Measurements from ENCODE around the gene MBLAC1. TPM values are rescaled to one million over a fixed set of nuclear protein-coding genes. Genes with fewer than 3 reads are reported as not detected.

Gene MBLAC1
- total and polyA plus RNA-seq, 9 of the 15 experiments (the other 6 are each of a cell fraction or from before 2014, with no cell fraction given): 0.03 to 3.1 (median 0.52) TPM

DNA sequence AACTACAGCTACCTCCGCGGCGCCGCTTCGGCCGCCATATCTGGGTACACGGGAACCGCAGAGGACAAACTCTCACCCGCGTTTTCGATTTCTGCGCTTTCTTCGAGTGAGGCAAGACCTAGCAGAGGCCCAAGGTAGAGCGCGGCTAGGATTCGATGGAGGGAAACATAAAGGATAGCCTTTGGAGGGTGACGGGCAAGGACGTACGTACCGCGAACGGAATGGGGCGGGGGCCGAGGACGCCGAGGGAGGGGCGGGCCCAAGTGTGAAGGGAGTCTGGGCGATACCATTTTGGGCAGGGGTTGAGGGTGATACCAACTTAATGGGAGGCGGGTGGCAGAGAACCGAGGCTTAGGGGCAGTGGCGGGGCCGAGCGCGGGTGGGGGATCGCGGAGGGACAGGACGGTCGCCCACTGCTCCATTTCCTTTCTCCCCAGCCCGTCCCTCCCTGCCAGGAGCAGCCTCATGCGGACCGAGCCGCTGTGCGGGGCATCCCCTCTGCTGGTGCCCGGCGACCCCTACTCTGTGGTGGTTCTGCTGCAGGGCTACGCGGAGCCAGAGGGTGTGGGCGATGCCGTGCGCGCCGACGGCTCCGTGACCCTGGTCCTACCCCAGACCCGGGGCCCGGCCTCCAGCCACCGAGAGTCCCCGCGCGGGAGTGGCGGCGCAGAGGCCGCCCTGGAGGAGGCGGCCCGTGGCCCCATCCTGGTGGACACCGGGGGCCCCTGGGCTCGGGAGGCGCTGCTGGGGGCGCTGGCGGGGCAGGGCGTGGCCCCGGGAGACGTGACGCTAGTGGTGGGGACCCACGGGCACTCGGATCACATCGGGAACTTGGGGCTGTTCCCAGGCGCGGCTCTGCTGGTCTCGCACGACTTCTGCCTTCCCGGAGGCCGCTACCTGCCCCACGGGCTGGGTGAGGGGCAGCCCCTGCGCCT lies at the start of gene MBLAC1 (continued):
- TF ChIP-seq ZBTB40 (IDR thresholded peaks at IDR 0.05) (0 out of 2 replicates have a peak, but pooled peaks have one; percentile 23), ZBTB40 (CRISPR knock-in tag; IDR thresholded peaks at IDR 0.05) (no peak), BRF1 (IDR thresholded peaks at IDR 0.05; ENCODE audit: borderline replicate concordance, extremely low read depth, insufficient read length) (no peak), ZNF239 (CRISPR knock-in tag; IDR thresholded peaks at IDR 0.05) (no peak), ARID4B (CRISPR knock-in tag; IDR thresholded peaks at IDR 0.05) (peak; percentile 27; the same call in 1 of the 2 replicates), EP300 (IDR thresholded peaks at IDR 0.05; ENCODE audit: low read length) (0 out of 2 replicates have a peak, but pooled peaks have one; percentile 7), KDM4B (IDR thresholded peaks at IDR 0.05; ENCODE audit: borderline replicate concordance in 2 of 2, low read depth in 1 of 2) (peak in 1 of 2 experiments; percentile 62; a peak in 1 of 4 replicates), RBM14 (IDR thresholded peaks at IDR 0.05; ENCODE audit: borderline replicate concordance, insufficient read depth, low read depth, low read length) (no peak), NR2F6 (CRISPR knock-in tag; IDR thresholded peaks at IDR 0.05) (no peak), TCF7 (IDR thresholded peaks at IDR 0.05; ENCODE audit: borderline replicate concordance) (no peak)
- TF ChIP-seq, protein P1, sequence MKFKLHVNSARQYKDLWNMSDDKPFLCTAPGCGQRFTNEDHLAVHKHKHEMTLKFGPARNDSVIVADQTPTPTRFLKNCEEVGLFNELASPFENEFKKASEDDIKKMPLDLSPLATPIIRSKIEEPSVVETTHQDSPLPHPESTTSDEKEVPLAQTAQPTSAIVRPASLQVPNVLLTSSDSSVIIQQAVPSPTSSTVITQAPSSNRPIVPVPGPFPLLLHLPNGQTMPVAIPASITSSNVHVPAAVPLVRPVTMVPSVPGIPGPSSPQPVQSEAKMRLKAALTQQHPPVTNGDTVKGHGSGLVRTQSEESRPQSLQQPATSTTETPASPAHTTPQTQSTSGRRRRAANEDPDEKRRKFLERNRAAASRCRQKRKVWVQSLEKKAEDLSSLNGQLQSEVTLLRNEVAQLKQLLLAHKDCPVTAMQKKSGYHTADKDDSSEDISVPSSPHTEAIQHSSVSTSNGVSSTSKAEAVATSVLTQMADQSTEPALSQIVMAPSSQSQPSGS (CRISPR knock-in tag; IDR thresholded peaks at IDR 0.05): no peak
